Embryonic facial prominence (tissue), 1 donor: ENCODE data around the gene RING1.

Experiments used
- DNase-seq: peaks from one replicate; pipeline ENCODE4 v3.0.0-alpha.2; 2016; ENCODE audit errors: extremely low spot score

RING1 gene

DNA sequence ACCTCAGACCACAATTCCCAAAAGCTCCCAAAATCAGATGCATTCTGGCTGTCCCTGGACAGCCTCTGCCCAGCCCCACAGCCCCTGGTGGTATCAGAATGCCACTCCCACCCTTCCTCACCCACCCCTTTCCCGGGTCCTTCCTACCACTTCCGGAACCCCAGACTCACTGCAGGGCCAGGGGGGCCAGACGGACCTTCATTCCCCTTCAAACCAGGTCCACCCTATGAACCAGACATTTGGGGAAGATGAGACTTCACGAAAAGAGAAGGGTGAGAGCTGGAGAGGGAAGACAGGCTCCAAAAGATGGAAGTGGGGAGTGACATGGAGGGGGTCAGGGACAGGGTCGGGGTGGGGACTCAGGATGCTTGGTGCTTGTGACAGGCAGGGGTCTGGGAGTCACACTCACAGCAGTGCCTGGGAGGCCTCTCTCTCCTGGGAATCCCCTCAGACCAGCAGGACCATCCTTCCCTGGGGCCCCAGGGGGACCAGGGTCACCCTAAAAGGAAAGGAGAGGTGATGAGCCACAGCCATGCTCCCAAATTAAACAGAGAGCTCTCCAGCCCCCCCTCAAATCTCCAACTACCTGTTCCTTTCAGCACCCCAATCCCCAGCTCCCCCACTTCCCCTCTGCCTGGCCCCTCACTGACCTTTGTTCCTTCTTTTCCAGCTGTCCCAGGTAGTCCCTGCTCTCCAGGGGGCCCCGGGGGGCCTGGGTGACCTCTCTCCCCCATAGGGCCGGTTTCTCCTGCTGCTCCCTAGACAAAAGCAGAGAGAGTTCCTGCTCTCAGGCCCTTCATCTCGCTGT, 36.2 kb upstream of the RING1 start:
- DNase-seq, result no peak

DNA sequence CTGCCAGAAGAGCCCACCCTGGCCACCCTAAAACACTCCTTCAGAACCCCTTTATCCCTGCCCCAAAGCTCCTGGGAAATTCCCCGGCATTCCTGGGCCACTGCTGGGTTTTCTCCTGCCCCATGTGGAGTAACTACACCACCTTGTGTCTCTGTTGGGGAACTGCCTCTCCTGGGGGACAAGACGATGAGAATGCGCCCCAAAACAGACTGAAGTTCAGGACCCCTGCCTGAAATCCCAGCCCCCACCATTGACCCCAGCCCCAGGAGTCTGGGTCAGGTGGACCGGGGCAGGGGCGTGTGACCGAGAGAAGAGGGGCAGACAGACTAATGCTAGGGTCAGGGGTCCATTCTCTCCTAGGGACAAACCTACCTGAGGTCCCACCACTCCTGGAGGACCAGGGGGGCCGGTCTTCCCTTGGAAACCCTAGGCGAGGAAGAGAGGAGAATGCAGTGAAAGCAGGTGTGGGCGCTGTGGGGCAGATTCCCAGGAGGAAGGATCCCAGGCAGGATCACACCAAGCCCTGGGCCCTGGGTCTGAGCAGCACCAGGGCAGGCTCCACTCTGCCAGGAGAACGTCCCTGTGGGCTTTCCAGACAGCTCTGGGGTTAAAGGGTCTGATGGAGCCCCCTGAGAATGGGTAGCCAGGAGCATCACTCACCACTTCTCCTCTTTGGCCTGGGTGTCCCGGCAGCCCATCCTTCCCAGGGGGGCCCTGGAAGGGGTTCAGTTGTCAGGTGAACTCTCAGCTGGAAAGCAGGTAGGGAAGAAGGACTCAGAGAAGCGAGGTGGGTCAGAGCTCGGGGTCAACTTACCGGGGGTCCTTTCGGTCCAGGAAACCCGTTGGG, 35.4 kb upstream of the RING1 start:
- DNase-seq, result no peak

DNA sequence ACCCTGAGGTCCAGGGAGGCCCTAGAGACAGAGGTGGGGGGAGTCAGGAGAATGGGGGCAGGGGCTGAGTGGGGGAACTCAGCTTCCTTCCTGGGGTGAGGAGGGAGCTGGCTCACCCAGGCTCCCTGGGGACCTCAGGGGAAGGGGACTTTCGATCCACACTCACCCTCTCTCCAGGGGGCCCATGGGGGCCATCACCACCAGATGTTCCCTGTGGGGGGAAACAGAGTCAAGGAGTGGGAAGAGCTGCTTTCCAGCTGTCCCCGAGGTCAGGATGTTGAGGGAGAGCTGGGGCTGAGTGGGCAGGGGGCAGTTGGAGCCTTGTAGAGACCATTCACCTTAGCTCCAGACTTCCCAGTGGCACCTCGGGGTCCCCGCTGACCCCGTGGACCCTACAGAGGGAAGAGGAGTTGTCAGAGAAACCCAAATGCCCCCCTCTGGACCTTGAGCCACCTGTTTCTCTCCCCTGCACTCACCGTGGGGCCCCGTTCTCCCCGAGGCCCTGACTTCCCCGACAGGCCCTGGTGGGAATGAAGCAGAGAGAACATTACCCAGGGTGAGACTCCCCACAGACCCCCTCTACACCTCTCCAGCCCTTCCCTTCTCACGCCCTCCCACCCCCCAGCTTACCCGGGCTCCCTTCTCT, 34.6 kb upstream of the RING1 start:
- DNase-seq, result no peak

DNA sequence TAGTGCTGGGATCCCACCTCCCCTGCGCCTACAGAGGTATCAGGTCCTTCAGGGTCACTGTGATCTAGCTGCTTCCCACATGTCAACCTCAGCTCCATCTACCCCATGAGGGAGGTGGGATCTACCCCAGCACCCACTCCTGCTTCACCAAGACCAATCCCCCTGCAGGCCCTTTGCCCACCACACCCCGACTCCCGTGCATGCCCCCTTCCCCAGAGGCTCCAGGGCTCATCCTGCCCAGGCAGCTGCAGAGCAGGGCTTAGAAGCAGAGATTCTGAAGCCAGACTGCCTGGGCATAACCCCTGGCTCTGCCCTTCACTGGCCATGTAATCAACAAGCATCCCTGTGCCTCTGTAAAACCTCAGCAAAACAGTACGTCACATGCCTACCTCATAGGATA, 33.5 kb upstream of the RING1 start:
- no peak for DNase-seq

DNA sequence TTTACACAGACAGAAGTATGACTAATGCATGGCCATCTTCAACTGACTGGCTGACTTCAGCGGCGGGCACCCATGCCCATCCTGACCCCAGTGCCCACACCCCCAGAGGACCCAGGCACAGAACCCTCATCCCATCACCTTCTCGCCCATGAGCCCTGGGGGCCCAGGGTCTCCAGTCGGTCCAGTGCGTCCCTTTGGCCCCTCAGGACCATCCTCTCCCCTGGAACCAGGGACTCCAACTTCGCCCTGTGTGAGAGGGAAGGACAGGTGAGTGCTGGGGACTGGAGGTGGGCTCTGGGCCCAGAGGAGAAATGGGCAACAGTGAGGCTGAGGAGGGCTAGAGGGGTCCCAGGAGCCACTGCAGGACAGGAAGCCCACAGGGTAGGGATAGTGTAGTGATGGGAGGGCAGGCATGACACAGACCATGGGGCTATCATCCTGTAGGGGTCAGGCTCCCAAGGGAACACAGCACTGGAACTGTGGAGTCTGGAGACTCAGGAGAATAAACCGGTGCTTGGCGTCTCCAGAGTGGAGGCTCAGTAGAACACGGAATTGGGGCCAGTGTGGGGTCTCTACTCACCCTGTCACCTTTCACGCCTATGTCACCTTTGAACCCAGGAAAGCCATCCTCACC, 32.7 kb upstream of the RING1 start:
- DNase-seq, result no peak

DNA sequence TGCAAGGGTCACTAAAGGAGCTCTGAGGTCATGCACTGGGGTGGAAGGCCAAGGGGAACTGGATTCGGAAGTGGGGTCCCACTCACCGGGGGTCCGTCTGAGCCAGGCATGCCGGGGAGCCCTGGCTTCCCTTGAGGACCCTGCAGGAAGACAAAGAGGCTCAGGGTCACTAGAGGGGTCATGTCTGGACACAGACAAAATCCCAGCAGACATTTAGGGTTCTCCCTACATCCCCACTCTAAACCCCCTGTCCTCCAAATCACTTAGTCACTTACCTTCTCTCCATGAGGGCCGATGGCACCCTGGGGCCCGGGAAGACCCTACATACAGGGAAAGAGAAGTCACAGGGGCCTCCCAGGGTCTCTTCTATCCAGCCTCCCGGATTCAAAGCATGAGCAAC, 31.4 kb upstream of the RING1 start:
- DNase-seq, result no peak

DNA sequence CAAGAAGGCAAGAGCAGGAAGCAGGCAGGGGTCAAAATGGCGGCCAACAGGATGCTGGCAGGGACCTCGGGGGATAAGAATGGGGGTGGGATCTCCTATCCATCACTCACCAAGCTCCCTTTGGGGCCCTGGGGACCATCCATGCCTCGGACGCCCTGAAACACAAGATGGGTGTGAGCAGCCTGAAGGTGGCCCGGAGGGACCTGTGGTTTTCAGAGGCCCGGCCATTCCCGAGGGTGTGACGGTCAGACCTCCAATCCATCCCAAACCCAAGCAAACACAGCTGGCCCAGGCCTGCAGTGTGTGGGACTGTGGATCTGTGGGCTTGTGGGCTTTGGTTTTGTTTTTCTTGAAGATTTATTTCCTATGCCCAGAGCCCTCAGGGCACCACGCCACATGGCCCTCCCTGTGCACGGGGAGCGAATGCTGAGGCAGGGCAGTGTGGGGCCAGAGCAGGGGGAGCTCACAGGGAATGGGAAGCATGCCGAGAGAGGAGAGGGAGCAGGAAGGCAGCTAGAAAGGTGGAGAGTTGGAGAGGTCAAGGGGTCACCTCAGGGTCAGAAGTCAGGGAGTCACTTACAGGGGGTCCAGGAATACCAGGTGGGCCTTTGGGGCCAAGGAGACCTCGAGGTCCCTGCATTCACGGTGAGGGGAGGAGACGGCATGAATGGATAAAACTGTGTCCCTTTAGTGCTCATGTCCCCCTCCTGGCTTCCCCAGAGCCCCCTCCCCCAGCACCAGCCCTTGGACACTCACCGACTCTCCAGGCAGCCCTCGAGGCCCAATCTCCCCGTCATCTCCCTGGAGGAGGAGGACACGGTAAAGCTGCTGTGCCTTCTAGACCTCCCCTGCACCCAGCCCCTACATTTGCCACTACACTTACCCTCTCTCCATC, 30.5 kb upstream of the RING1 start:
- DNase-seq, result no peak

- DNase-seq, result no peak
These were observed 29.4 kb upstream of the RING1 start for GRCh38 chr6:33178755-33179475.

GRCh38 chr6:33181141-33181540, 27.2 kb upstream of the RING1 start:
- no peak for DNase-seq

DNA sequence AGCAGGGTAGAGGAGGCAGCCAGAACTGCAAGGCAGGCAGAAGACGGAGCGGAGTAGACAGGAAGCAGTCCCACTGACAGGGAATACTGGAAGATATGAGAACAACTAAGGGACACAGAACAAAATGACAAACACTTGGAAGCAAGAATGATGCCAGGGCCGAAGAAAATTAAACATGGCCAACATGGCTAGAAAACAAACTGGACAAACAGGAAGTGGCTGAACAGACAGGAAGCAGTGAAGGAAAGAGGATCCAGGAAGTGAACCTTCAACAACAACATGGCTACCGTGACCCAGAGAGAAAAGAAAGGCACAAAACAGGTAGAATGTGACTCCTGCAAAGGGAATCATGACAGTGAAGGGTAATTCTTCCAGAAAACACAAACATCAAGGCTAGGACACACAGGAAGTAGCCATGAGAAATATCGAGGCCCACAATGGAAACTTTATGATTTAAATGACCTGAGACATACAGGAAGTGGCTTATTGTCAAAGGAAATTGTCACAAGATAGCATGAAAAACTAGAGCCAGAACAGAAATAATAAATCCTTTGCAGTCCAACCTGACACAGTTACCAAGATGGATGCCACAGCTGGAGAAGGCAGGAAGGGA, 25.1 kb upstream of the RING1 start:
- DNase-seq, result no peak

DNA sequence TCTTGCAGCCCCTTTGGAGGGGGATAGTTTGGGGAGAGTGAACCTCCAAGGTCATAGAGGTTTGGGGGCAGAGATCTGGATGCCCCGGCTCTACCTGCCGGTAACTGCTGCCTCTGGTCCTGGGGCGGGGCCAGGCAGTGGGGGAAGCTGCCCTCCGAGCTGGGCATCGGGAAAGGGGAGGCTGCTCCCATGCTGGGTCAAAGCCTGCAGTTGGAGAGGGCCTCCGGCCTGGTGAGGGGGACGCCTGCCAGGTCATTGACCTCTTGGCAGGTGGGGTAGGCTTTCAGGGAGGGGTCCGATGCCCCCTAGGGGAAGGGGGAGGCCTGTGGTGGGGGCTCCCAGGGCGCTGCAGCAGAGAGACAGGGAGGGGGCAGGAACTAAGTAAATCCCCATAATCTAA, 23.1 kb upstream of the RING1 start:
- no peak for DNase-seq

- no peak for DNase-seq
These were observed 22.6 kb upstream of the RING1 start for GRCh38 chr6:33185654-33186187.

- DNase-seq, result no peak
These were observed 20.5 kb upstream of the RING1 start for GRCh38 chr6:33187809-33188208.

DNA sequence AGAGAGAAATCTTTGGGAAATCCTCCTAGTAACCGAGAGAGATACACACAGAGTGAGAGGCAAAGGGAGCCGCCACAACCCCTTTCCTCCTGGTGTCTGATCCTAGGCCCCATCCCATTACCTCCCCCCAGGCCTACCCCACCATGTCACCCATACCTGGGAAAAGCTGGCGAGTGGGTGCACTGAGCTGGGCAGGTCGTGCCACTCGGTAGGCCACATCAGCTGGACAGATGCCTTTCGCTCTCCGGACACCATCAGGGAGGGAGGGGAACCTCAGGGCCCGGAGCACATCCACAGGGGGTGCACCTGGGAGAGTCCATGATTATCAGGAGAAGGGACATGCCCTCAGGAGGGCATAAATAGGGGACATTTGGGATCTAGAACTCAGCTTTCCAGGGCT, 19.1 kb upstream of the RING1 start:
- no peak for DNase-seq

DNA sequence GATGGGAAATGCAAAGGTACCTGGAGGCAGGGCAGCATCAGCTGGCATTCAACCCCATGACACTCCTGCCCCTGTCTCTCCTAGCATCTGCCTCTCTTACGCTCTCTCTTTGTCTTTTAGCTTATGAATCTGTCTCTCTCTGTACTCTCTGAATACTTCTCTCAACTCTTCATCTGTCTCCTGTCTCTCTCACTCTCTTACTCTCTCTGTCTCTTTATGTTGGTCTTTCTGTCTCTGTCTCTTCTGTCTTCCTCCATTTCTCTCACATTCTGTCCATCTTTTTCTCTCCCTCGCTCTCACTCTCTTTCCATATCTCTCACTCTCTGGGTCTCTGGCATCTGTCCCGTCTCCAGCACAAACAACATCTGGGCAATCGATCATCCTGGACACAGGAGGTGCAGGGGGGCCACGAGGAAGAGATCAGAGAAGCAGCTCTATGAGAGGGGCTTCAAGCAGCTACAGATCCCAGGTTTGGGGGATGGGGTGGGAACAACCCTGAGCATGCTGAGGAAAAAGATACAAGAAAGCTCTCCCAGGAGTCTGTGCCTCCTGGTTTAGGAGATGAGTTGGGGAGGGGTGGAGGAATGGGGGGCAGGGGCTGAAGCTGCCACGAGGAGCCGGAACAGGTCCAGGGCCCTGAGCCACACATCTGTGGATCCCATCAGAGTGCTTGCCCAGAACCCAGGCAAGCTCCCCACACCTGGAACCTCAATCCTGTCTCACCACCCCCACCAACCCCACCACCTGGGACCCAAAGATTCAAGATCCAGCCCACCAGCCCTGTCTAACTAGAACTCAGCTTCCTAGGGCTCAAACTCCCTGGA, 18.5 kb upstream of the RING1 start:
- DNase-seq, result no peak

DNA sequence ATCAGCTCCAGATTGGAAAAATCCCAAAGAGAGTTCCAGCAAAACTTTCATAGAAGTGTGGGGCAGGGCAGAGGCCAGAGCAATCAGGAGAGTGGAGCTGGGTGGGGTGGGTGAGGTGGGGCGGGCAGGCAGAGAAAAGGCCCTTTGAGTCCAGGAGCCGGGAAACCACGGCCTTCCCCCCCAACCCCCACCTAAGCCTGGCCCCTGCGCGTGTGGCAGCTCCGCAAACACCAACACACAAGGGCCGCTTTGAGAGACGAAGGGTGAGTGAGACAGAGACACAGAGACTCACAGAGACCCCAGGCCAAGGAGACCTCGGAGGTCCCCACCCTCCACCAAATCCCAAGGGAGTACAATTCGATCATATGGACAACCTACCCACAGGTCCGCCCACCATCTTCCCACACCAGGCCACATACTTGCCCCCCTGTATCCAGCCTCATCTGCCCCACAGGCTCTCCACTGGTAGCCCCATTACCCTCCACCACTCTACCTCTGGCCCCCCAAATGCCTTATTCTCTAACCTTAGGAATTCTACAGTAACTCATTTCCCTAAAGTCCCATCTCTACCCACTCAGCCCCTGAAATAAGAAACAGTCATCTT, 17.7 kb upstream of the RING1 start:
- DNase-seq, result no peak

DNA sequence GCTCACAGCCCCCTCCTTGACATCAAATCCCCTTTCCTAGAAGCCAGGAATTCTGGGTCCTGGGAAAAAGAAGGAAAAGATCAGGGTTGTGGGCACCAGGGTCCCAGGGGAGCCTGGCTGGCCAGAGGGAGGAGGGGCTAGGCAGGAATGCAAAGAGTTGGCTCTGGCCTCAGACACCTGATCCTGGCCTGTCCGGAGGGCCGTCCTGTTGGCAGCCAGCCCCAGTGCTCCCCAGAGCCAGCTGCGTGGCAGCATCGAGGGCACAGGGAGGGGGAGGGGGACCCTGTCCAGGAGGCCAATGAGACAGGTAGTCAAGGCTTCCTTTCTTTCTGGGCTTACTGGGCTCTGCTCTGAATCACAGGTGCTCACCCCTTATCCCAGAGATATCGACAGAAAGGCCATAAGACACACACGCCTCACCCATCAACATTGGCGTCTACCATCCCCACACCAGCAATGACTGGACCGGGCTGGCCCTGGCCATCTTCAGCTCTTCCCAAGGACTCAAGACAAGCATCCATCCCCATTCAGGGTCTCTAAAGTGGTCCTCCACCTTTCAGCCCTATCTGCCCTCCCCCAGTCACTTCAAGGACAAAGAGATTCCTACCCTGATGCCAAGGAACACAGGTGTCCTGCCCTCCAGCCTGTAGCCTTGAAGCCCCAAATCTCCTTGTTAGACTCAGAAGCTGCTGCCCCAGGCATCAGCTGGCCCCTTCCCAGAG, 16.8 kb upstream of the RING1 start:
- no peak for DNase-seq
